Activated T-cell treated with anti-CD3 and anti-CD28 coated beads for 24 hours (primary cell): ENCODE results near the gene CD163L1.
"Not testable (repeated sequence)": the region's sequence is repeated elsewhere in the genome, so short reads cannot be mapped to it uniquely, and the experiment has no call there.

Experiments
- DNase-seq: peaks from one replicate; pipeline ENCODE4 v3.0.0-alpha.2; 2020; ENCODE audit warnings: low read depth

CD163L1 gene

DNA sequence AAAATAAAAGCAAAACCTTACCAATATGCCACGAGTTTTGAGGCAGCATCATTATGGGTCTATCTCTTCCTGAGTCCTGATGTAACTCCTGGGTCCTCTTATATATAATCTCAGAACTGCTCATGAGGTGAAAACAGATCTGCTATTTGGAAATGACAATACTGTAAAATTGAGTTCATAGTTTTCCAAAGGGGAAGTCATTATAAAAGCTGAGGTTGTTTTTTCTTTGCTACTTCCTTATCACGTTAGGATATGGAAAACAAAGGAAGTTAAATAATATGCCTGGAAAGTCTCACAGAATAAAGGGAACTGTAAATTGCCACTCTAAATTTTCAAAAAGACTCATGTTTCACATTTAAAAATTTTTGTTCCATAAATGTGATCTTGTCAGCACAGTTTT is at the start of gene CD163L1:
CD163L1 (minus strand) TSS at position 78 of the 400 bp plus-strand sequence; CDS start at position 52, 26 bp downstream.
- DNase-seq, result no peak

DNA sequence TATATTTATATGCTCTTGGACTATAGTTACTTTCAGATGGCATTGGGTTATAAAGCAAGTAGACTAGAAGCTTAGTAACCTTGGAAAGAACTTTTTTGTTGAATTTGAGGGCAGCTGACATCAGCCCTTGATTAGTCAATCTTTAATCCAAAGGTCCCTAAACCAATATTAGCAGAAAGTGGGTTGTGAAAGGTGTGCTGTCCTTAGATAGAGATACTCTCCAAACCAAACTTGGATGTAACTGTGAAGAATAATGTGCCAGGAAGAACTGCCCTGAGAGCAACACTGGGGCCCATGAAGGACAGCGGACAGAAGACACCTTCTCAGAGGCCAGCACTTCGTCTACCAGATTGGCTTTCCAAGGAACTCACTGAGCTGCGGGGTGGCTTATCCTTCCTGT is 49.1 kb upstream of the CD163L1 start:
- DNase-seq, result no peak

DNA sequence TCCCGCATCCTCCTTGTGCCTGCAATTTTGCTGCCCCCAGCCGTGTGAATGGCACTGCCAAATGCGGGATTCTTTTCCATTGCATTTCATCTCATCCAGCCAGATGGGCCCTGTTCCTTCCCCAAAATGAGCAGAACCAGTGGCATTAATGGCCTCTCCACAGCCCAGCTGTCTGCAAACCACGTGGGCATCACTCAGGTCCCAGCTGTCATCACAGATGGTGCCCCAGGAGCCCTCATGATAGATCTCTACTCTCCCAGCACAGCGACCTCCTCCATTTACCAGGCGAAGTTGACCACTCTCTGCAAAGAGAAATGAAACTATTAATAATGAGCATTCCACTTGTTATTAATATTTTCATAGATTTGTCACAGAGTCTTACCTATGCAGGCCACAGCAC is 42.6 kb upstream of the CD163L1 start:
- no peak for DNase-seq

DNA sequence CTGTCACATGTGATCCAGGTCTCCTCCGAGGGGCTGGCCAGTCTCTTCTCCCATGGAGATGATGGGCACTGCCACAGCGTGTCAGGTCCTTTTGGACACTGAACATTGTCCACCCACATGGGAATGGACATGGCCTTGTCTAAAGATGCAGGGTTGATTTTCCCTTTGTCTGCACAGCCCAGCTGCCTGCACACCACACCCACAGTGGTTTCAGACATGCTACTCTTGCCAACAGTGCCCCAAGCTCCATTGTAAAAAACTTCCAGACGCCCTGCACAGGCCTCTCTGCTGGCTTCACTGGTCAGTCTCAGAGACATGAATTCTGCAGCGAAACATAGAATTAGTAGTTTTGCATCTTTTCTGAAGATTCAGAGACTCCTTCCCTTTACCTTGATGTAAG is 41.1 kb upstream of the CD163L1 start:
- no peak for DNase-seq

DNA sequence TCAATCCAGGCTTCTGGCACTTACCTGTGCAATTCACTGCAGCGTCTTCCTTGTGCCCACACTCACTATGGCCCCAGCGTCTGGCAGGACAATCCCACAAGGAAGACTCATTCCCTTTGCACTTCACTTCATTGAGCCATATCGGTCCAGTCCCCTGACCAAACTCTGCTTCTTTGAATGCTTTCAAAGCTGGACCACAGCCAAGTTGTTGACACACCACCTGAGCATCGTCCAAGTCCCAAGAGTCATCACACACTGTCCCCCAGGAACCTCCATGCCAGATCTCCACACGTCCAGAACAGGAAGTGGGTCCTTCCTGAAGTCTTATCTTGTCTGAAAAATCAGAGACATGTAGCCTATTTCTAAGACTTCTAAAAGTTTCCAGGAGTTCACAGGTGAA is 39.4 kb upstream of the CD163L1 start:
- DNase-seq, result no peak

DNA sequence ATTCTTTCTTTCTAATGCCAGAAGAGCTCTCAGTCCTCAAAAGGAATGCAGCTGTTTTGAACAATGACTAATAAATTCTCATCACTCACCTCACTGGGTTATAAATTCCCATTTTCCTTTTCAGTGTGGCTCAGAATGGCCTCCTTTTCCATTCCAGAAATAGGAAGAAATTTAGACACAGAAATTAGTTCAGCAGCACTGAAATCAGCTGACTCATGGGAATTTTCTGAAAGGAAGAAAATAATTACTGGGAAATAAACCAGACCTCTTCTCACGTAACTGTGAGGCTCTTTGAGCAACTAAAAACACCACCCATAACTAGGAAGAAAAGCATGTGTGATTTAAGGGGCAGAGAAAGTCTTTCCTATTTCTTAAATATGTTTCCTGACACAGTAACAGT is 35.8 kb upstream of the CD163L1 start:
- DNase-seq, result no peak

DNA sequence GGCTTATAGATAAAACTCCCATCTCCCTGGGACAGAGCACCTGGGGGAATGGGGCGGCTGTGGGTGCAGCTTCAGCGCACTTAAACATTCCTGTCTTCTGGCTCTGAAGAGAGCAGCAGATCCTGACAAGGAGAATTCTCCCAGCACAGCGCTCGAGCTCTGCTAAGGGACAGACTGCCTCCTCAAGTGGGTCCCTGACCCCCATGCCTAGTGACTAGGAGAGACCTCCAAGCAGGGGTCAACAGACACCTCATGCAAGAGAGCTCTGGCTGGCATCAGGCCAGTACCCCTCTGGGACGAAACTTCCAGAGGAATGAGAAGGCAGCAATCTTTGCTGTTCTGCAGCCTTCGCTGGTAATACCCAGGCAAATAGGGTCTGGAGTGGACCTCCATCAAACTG is 28.1 kb upstream of the CD163L1 start:
- no peak for DNase-seq

DNA sequence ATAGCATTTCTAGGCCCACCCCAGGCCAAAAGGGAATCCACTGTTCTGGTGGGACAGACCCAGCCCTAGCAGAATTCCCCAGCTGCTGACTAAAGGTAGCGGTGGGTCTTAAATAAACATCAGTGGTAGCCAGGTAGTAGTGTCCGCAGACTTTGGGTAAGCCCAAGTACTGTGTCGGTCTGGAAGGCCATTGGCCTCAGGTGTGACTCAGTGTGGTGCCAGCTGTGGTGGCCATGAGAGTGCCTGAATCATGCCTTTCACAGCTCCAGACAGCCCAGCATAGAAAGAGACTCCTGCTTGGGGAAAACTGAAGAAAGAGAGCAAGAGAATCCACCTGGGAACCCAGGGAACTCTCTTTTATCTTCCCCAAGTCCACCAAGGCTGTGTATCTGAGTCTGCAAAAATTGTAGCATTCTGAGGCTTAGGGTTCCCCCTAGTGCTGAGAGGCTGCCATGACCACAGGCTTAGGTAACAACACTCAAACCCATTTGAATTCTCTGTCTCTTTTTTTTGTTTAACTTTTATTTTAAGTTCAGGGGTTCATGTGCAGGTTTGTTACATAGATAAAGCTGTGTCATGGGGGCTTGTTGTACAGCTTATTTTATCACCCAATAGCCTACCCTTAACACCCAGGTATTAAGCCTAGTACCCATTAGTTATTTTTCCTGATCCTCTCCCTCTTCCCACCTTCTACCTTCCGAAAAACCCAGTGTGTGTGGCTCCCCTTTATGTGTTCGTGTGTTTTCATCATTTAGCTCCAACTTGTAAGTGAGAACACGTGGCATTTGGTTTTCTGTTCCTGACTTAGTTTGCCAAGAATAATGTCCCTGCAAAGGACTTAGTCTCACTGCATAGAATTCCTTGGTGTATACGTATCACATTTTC is 16.7 kb upstream of the CD163L1 start:
- peak; percentile 23 for DNase-seq

DNA sequence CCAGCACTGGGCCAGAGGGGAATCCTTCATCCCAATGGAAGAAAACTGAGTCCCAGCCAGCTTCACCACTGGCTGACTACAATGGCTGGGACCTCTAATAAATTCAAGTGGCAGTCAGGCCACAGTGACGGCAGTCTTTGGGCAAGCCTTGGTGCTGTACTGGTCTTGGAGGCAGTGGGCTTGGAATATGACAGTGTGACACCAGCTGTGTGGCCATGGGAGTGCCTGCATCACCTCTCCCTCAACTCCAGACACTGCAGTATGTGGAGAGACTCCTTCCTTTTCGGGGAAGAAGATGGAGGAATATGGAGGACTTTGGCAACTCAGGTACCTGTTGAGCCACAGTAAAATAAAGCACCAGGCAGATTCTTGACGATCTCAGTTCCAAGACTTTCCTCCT is 16.0 kb upstream of the CD163L1 start:
- DNase-seq, result no peak

DNA sequence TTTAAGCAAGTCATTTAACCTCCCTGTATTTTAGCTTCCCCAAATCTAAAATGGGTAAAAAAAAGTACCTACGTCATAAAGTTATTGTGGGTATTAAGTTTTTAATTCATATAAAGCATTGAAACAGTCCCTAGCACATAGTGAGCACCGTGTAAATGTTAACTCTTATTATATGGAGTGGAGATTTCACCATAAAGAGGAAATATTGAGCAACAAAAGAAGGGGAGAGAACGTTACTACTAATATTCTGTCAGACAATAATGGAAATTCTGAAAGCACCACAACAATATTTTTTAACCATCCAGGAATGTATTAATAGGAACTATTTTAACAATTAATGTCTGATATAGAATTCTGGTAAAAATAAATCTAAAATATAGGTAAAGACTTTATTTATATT is 7.8 kb upstream of the CD163L1 start:
- no peak for DNase-seq

DNA sequence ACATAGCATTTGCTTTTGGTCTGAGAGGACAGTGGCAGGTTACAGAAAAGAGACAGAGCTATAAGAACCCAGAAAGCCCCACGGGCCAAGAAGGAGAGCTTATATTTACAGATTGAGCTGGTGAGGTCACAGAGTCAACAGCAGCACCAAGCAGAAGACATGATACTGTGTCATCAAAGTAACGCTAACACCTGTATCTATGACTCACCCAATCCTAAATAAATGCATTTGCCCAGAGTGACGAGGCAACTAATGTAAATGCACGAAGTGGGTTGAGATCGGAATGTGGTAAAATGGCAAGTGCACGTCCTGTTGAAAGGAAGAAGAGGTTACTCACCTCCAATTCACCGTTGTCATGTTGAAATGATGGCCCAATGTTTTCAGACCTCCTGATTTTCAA is 6.7 kb upstream of the CD163L1 start:
- no peak for DNase-seq

DNA sequence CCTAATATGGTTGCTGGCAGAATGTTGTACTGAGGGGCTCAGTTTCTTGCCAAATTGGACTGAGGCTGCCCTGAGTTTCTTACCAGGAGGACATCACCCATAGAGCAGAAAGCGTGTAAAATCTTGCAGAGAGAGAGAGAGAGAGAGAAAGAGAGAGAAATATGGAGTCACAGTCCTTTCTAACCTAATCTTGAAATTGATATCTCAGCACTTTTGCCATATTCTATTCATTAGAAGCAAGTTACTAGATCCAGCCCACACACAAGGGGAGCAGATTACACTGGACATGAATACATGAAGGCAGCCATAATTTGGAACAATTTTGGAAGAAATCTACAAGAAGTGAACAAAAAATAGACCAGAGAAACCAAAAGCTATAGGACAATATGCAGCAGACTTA is 4.1 kb upstream of the CD163L1 start:
- no peak for DNase-seq

DNA sequence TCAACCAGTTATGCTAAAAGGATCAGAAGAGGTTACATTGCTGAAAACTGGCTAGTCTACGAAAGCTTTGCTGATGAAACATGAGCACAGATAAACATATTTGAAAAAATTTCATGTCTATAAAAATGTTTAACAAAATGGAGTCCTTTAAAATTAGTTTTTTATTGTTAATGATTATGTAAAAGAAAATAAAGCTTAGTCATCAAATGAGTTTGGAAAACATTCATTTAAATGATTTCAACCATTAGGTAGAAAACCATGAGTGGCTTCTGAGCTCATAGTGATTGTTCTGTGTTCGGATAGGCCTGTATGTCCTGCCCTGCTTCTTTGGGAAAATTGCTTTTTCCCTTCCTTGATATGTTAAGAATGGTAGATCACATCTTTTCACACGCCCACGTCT is 584 bp upstream of the CD163L1 start:
- DNase-seq, result no peak

DNA sequence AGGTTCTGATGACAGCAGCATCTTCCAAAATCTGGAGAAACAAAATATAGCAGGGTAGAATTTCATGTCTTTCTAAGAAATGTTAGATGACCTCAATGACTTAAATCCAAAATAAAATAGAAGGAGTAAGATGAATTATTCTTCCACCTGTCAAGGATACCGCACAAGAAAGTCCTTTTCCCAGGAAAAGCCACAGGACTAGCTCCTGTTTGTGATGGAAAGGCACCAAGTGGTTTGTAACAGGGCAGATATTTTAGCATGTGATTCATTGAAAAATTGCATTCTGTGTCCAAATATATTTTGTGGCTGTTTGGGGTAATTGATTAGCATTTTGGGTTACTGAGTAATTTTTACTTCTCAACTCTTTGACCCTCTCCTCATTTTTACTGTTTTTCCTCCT is 2.7 kb downstream of the CD163L1 start:
- no peak for DNase-seq

DNA sequence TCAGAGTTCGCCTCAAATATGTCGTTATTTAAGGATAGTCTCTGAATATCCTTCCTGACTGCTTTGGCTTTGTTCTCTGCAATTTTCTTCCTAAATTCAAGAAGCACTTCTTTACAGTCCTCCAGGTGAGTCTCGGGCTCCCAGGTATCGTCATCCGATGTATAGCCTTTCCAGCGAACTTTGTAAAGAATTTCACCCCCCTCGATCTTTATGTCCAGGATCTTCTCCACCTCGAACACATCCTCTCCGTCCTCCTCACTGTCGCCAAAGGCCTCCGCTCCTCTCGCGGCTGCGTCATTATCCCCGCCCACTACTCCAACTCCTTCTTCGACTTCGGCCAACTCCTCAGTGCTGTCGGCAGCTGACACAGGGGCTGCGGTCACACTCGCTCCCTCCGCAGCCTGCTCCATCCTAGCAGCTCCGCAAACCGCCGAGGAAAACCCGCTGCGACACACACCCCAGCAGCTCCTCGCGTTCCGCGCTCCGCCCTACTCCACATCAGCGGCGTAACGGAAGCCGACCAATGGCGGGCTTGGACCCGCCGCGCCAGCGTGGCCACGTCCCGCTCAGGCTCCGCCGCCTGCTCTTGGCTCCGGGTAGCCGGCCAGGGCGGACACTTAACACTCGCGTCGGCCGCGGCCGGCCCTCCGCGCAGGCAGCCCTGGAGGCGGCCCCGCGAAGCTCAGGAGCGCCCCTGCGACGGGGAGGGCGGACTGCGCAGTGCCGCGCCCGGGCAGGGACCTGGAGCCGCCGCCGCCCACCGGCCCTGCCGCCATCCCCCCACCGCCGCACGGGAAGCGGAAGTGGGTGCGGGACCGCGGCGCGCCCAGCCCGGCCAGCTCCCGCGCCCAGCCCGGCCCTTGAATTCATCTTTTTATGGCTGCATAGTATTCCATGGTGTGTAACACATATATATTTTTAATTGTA is 4.1 kb downstream of the CD163L1 start:
- peak; percentile 23 for DNase-seq

DNA sequence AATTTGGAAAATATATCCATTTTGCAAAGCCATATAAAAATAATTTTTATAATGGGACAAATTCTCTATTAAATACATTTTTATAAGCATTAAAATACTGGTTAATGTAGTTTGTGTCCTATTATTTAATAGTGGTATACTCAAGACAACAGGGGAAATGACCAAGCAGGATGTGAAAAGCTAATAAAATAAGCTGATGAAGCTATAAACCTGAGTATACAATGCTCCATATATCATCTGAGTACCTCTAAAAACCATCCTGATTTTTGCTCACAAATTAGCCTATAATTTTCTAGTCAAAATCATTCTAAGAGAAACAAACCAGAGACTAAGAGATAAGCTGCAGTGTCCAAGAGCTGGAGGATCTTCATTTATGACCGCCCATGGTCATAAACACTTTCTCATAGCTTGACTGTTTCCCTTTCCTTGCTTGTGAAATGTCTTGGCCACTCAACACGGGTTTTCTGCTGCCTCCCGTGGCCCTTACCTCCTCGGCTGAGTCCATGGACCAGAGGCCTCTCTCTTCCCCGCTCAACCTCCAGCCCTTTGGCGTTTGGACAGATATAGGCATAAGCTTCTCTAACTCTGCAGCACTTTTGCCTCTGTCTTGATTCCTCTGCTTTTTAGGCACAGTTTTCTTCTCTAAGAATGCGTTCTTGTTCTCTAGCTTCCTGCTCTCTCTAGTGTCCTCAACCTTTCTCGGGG is 5.5 kb downstream of the CD163L1 start:
- DNase-seq, result not testable (repeated sequence)

DNA sequence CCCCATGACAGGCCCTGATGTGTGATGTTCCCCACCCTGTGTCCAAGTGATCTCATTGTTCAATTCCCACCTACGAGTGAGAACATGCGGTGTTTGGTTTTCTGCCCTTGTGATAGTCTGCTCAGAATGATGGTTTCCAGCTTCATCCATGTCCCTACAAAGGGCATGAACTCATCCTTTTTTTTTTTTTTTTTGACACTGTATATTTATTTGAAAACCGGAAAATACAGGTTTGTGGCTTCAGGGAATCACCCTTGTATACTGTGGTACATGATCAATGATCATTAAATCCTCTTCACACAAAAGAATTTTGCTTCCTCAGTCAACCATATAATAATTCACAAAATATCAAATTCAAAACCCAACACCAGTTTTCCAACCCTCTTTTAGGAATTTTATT is 6.5 kb downstream of the CD163L1 start:
- not testable (repeated sequence) for DNase-seq

DNA sequence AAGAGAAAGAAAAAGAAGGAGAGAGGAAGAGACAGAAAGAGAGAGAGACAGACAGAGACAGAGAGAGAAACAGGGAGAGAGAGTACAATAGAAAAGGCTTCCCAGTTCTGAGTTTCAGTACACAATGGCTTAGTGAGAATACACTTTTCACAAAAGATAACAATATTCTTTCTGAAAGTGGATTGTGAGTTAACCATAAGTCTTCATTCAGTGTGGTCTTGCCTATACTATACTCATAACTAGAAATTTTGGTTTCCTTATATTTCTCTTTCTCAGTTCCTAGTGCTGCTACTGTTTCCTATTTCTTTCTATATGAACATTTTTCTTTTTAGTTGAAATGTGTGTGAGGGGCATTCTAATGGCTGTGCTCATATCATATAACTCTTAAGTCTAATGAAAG is 9.3 kb downstream of the CD163L1 start:
- no peak for DNase-seq

DNA sequence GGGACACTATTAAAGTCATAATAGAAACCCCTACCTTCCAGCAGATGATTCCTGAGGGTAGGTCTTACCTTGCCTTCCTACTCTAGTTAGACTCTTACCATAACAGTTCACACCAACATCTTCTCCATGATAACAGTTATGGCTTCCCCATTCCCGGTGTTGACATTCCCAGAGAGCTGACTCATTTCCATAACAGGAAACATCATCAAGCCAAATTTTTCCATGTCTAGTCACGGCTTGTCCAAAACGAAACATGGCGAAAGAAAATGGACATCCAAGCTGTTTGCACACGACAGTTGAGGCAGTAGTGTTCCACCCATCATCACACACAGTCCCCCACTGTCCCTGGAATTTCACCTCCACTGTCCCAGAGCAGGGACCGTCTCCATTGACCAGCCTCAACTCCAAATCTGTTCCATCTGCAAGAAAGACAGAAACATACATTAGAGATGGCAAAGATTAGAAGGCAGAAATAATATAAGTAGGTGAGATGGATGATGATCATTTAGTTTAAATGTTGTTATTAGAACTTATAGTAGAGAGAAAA is 10.6 kb downstream of the CD163L1 start:
- no peak for DNase-seq

DNA sequence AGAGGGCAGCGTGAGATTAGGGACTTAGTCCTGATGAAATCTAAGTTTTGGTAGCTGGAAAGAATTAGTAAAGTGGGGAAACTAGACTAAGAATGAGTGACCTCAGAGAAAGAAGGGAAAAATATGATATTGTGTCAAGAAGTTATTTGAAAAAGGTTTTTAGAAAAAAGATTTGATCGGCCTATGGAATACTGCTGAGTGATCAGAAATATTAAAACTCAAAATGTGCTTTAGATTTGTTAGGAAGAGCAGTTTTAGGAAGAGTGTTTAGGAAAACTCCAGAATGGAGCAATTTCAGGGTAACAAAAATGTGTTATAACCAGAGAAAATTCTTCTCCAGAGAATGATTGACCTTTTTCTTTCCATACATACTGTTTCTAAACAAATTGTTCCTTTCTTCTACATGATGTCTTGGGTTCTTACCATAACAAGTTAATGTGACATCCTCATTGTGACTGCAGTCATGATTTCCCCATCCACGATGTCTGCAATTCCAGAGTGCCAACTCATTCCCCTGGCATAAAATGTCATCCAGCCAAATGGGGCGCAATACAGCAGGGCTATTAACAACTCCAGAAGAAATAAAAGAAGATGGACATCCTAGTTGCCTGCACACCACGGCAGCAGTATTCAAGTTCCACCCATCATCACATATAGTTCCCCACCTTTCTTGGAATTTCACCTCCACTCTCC is 11.8 kb downstream of the CD163L1 start:
- no peak for DNase-seq

DNA sequence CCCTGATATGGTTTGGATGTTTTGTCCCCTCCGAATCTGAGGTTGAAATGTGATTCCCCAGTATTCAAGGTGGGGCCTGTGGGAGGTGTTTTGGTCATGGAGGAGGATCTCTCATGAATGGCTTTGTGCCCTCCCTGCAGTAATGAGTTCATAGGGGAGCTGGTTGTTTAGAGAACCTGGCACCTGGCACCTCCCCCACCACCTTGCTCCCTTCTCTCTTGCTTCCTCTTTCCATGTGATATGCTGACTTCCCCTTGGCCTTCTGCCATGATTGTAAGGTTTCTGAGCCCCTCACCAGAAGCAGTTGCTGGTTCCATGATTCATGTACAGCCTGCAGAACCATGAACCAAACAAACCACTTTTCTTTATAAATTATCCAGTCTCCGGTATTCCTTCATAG is 32.6 kb downstream of the CD163L1 start:
- DNase-seq, result no peak

DNA sequence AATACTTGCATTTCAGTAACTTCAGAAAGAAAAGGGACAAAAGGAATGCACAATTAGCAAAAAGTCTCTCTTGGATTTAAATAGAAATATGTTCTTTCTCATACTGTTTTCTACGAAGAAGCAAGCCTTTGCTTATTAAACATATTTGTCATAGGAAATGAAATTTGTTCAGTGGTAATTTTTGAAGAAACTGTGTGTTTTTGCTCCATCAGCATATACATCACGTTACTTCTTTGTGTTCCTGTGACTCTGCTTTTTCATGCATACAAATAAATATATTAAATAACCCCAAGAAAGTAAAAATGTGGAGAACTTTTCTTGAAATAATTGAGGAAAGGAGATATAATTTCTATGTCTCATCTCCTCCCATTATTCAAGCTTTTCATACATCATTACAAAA is 39.7 kb downstream of the CD163L1 start:
- no peak for DNase-seq
